Sigmoid colon (tissue), 4 donors: ENCODE data around the gene ZCCHC7.
"Not testable (repeated sequence)": the region's sequence is repeated elsewhere in the genome, so short reads cannot be mapped to it uniquely, and the experiment has no call there.

Source experiments
- EP300 ChIP-seq, 4 donors: sonication (generic); formaldehyde crosslinking; IDR thresholded peaks; one replicate each; pipeline ENCODE4 v1.6.1; 2017; ENCODE audit warnings: antibody characterized with exemption in 4 of 4
- POLR2A ChIP-seq, 2 donors: fragments of 450-650 bp; IDR thresholded peaks; one replicate each; pipeline ENCODE4 v1.6.1; 2016; ENCODE audit warnings: antibody characterized with exemption in 2 of 2, mild to moderate bottlenecking in 2 of 2, moderate library complexity in 2 of 2
- TF ChIP-seq, protein P1 (sequence below), 4 experiments: fragments of 450-650 bp in 3 of 4; fragments of 200-600 bp in 1 of 4; IDR thresholded peaks; one replicate each; pipeline ENCODE4 v1.5.1; 2016 to 2019; ENCODE audit warnings: antibody characterized with exemption in 4 of 4, mild to moderate bottlenecking in 3 of 4, moderate library complexity in 2 of 4

- TF ChIP-seq, protein P1, sequence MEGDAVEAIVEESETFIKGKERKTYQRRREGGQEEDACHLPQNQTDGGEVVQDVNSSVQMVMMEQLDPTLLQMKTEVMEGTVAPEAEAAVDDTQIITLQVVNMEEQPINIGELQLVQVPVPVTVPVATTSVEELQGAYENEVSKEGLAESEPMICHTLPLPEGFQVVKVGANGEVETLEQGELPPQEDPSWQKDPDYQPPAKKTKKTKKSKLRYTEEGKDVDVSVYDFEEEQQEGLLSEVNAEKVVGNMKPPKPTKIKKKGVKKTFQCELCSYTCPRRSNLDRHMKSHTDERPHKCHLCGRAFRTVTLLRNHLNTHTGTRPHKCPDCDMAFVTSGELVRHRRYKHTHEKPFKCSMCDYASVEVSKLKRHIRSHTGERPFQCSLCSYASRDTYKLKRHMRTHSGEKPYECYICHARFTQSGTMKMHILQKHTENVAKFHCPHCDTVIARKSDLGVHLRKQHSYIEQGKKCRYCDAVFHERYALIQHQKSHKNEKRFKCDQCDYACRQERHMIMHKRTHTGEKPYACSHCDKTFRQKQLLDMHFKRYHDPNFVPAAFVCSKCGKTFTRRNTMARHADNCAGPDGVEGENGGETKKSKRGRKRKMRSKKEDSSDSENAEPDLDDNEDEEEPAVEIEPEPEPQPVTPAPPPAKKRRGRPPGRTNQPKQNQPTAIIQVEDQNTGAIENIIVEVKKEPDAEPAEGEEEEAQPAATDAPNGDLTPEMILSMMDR (IDR thresholded peaks at IDR 0.05) = not testable (repeated sequence)
- not testable (repeated sequence) for TF ChIP-seq POLR2A, EP300 (IDR thresholded peaks at IDR 0.05)
These were observed 5.9 kb upstream of the ZCCHC7 start for GRCh38 chr9:37114442-37114841.
